WTC11 (cell line): Measurements from ENCODE around the gene KCNT1.

Experiments used
- CREM ChIP-seq: sonication (generic); formaldehyde crosslinking; IDR thresholded peaks from 2 replicates; pipeline ENCODE4 v1.8.1; 2022; ENCODE audit warnings: mild to moderate bottlenecking, missing genetic modification reagents, moderate library complexity
- ELF4 ChIP-seq: sonication (generic); formaldehyde crosslinking; IDR thresholded peaks from 2 replicates; pipeline ENCODE4 v1.8.1; 2022; ENCODE audit warnings: low read depth, mild to moderate bottlenecking, moderate library complexity, missing genetic modification reagents
- ETV6 ChIP-seq: sonication (generic); formaldehyde crosslinking; IDR thresholded peaks from 2 replicates; pipeline ENCODE4 v1.8.1; 2022; ENCODE audit warnings: mild to moderate bottlenecking, missing genetic modification reagents
- MYBL2 ChIP-seq: sonication (generic); formaldehyde crosslinking; IDR thresholded peaks from 2 replicates; pipeline ENCODE4 v1.8.1; 2023; ENCODE audit warnings: mild to moderate bottlenecking, moderate library complexity, missing genetic modification reagents
- NFE2L1 ChIP-seq: sonication (generic); formaldehyde crosslinking; IDR thresholded peaks from 2 replicates; pipeline ENCODE4 v1.8.1; 2023; ENCODE audit warnings: missing genetic modification reagents
- NFYB ChIP-seq: sonication (generic); formaldehyde crosslinking; conservative IDR thresholded peaks from 2 replicates; pipeline ENCODE4 v1.8.0; 2022; ENCODE audit warnings: low read depth, missing genetic modification reagents
- NR1H2 ChIP-seq: sonication (generic); formaldehyde crosslinking; IDR thresholded peaks from 2 replicates; pipeline ENCODE4 v1.9.0; 2021; ENCODE audit warnings: mild to moderate bottlenecking, moderate library complexity, missing genetic modification reagents
- ZNF138 ChIP-seq: sonication (generic); formaldehyde crosslinking; conservative IDR thresholded peaks from 2 replicates; pipeline ENCODE4 v1.8.1; 2022; ENCODE audit warnings: mild to moderate bottlenecking, moderate library complexity, missing genetic modification reagents
- ZNF416 ChIP-seq: fragments of 250-450 bp; sonication (Bioruptor Pico); IDR thresholded peaks from 2 replicates; pipeline ENCODE4 v1.9.0; 2021; ENCODE audit warnings: mild to moderate bottlenecking, inconsistent platforms
- TF ChIP-seq, protein P1 (sequence below): fragments of 200-600 bp; IDR thresholded peaks from 2 replicates; pipeline ENCODE4 v1.8.0; 2022; ENCODE audit warnings: antibody characterized with exemption
- TF ChIP-seq, protein P2 (sequence below): sonication (generic); formaldehyde crosslinking; IDR thresholded peaks from 2 replicates; pipeline ENCODE4 v1.8.1; 2023; ENCODE audit warnings: mild to moderate bottlenecking, missing genetic modification reagents, moderate library complexity
- TF ChIP-seq, protein P3 (sequence below): sonication (generic); formaldehyde crosslinking; IDR thresholded peaks from 2 replicates; pipeline ENCODE4 v1.8.1; 2022; ENCODE audit warnings: low read depth, missing genetic modification reagents, borderline replicate concordance
- TF ChIP-seq, protein P4 (sequence below): sonication (generic); formaldehyde crosslinking; IDR thresholded peaks from 2 replicates; pipeline ENCODE4 v1.8.0; 2022; ENCODE audit warnings: mild to moderate bottlenecking, missing genetic modification reagents
- TF ChIP-seq, protein P5 (sequence below): sonication (generic); formaldehyde crosslinking; IDR thresholded peaks from 2 replicates; pipeline ENCODE4 v1.8.1; 2022; ENCODE audit warnings: mild to moderate bottlenecking, missing genetic modification reagents, moderate library complexity, borderline replicate concordance

DNA sequence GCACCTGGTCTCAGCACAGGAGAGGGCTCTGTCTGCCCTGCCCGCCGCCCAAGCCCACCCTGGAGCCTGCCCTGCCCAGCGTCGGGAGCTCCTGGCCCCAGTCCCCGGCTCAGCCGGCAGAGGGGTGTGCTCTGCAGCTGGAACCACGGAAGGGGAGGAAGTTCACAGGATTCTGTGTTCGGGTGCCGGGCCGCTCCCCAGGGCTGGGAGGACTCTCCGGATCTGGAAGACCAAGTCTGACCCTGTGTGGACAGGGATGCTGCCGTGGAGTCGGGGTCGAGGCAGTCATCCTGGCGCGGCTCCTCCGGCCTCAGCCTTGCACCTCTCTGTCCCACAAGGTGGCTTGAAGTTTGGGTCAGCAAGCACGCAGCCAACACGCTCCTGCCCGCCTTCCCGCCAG is 78.6 kb downstream of the KCNT1 start:
- TF ChIP-seq, protein P1, sequence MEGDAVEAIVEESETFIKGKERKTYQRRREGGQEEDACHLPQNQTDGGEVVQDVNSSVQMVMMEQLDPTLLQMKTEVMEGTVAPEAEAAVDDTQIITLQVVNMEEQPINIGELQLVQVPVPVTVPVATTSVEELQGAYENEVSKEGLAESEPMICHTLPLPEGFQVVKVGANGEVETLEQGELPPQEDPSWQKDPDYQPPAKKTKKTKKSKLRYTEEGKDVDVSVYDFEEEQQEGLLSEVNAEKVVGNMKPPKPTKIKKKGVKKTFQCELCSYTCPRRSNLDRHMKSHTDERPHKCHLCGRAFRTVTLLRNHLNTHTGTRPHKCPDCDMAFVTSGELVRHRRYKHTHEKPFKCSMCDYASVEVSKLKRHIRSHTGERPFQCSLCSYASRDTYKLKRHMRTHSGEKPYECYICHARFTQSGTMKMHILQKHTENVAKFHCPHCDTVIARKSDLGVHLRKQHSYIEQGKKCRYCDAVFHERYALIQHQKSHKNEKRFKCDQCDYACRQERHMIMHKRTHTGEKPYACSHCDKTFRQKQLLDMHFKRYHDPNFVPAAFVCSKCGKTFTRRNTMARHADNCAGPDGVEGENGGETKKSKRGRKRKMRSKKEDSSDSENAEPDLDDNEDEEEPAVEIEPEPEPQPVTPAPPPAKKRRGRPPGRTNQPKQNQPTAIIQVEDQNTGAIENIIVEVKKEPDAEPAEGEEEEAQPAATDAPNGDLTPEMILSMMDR = no peak
- TF ChIP-seq, protein P2, sequence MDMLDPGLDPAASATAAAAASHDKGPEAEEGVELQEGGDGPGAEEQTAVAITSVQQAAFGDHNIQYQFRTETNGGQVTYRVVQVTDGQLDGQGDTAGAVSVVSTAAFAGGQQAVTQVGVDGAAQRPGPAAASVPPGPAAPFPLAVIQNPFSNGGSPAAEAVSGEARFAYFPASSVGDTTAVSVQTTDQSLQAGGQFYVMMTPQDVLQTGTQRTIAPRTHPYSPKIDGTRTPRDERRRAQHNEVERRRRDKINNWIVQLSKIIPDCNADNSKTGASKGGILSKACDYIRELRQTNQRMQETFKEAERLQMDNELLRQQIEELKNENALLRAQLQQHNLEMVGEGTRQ (CRISPR knock-in tag) = no peak
- TF ChIP-seq, protein P3, sequence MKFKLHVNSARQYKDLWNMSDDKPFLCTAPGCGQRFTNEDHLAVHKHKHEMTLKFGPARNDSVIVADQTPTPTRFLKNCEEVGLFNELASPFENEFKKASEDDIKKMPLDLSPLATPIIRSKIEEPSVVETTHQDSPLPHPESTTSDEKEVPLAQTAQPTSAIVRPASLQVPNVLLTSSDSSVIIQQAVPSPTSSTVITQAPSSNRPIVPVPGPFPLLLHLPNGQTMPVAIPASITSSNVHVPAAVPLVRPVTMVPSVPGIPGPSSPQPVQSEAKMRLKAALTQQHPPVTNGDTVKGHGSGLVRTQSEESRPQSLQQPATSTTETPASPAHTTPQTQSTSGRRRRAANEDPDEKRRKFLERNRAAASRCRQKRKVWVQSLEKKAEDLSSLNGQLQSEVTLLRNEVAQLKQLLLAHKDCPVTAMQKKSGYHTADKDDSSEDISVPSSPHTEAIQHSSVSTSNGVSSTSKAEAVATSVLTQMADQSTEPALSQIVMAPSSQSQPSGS (CRISPR knock-in tag) = no peak
- TF ChIP-seq NFYB (CRISPR knock-in tag) (no peak), CREM (CRISPR knock-in tag) (no peak), MYBL2 (CRISPR knock-in tag) (no peak), ZNF416 (no peak), ETV6 (CRISPR knock-in tag) (no peak), ELF4 (no peak), ZNF138 (no peak), NR1H2 (CRISPR knock-in tag) (no peak), NFE2L1 (CRISPR knock-in tag) (no peak)
- TF ChIP-seq, protein P4, sequence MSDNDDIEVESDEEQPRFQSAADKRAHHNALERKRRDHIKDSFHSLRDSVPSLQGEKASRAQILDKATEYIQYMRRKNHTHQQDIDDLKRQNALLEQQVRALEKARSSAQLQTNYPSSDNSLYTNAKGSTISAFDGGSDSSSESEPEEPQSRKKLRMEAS (CRISPR knock-in tag) = no peak
- TF ChIP-seq, protein P5, sequence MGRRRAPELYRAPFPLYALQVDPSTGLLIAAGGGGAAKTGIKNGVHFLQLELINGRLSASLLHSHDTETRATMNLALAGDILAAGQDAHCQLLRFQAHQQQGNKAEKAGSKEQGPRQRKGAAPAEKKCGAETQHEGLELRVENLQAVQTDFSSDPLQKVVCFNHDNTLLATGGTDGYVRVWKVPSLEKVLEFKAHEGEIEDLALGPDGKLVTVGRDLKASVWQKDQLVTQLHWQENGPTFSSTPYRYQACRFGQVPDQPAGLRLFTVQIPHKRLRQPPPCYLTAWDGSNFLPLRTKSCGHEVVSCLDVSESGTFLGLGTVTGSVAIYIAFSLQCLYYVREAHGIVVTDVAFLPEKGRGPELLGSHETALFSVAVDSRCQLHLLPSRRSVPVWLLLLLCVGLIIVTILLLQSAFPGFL (CRISPR knock-in tag) = no peak
